Parathyroid adenoma (tissue), 2 donors: ENCODE measurements around the gene NRXN3.

Source experiments
- H2AFZ ChIP-seq: fragments of 300-600 bp; sonication (generic); one replicate; pipeline ENCODE4 v1.7.0; 2017; ENCODE audit warnings: antibody characterized with exemption, mild to moderate bottlenecking
- H3K27ac ChIP-seq: fragments of 300-600 bp; sonication (generic); one replicate; pipeline ENCODE4 v1.7.0; 2017
- H3K27me3 ChIP-seq: fragments of 300-600 bp; sonication (generic); one replicate; pipeline ENCODE4 v1.7.0; 2017; ENCODE audit warnings: low read length; ENCODE audit not compliant: control insufficient read depth, insufficient read depth
- H3K36me3 ChIP-seq: fragments of 300-600 bp; sonication (generic); one replicate; pipeline ENCODE4 v1.7.0; 2017; ENCODE audit warnings: low read length; ENCODE audit not compliant: control insufficient read depth, insufficient read depth
- H3K4me1 ChIP-seq: fragments of 300-600 bp; sonication (generic); one replicate; pipeline ENCODE4 v1.7.0; 2017; ENCODE audit warnings: control low read depth
- H3K4me2 ChIP-seq: fragments of 300-600 bp; sonication (generic); one replicate; pipeline ENCODE4 v1.7.0; 2017; ENCODE audit warnings: low read length
- H3K4me3 ChIP-seq: fragments of 300-600 bp; sonication (generic); one replicate; pipeline ENCODE4 v1.7.0; 2017; ENCODE audit warnings: low read depth, low read length
- H3K79me2 ChIP-seq: fragments of 300-600 bp; sonication (generic); one replicate; pipeline ENCODE4 v1.7.0; 2017; ENCODE audit warnings: control low read depth
- H3K9ac ChIP-seq: fragments of 300-600 bp; sonication (generic); one replicate; pipeline ENCODE4 v1.7.0; 2017; ENCODE audit warnings: mild to moderate bottlenecking
- H3K9me3 ChIP-seq: fragments of 300-600 bp; sonication (generic); one replicate; pipeline ENCODE4 v1.7.0; 2017; ENCODE audit warnings: low read length; ENCODE audit not compliant: control insufficient read depth
- TF ChIP-seq, protein P1 (sequence below): fragments of 300-600 bp; sonication (generic); IDR thresholded peaks from one replicate; pipeline ENCODE4 v1.7.0; 2017; ENCODE audit warnings: antibody characterized with exemption, mild to moderate bottlenecking
- donor health status: primary hyperparathyroidism.

The NRXN3 gene

DNA sequence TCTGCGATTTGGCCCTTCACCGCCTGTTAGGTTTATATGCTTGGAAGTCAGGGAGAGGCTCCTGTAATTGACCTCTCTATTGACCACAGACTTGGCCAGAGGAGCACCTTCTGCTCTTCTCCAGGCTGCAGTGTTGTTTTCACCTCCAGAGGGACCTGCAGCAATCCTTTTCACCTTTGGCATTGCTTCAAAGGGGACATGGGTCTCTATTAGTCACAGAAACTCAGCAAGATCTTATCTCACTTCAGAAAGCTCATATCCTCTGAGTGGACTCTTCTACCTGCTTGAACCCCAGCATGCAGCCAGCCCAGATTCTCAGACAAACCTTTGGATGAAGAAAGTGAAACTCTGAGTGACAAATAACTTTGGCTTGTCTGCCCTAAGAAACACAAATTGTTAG is 339.3 kb downstream of the NRXN3 start:
- H3K4me1 ChIP-seq = no peaks in the 10 kb centered on the region
- no peak overlapping the region for H3K4me2 ChIP-seq
- no peaks in the 10 kb centered on the region for H3K36me3 ChIP-seq
- H3K79me2 ChIP-seq = no peaks in the 10 kb centered on the region
- H2AFZ ChIP-seq = no peak overlapping the region
- H3K9ac ChIP-seq = no peak overlapping the region
- no peaks in the 10 kb centered on the region for H3K9me3 ChIP-seq
- TF ChIP-seq, protein P1, sequence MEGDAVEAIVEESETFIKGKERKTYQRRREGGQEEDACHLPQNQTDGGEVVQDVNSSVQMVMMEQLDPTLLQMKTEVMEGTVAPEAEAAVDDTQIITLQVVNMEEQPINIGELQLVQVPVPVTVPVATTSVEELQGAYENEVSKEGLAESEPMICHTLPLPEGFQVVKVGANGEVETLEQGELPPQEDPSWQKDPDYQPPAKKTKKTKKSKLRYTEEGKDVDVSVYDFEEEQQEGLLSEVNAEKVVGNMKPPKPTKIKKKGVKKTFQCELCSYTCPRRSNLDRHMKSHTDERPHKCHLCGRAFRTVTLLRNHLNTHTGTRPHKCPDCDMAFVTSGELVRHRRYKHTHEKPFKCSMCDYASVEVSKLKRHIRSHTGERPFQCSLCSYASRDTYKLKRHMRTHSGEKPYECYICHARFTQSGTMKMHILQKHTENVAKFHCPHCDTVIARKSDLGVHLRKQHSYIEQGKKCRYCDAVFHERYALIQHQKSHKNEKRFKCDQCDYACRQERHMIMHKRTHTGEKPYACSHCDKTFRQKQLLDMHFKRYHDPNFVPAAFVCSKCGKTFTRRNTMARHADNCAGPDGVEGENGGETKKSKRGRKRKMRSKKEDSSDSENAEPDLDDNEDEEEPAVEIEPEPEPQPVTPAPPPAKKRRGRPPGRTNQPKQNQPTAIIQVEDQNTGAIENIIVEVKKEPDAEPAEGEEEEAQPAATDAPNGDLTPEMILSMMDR = no peak
- H3K27me3 ChIP-seq = no peaks in the 10 kb centered on the region
- H3K27ac ChIP-seq = no peak overlapping the region
- H3K4me3 ChIP-seq = no peak overlapping the region

GRCh38 chr14:78512021-78512420 is 341.8 kb downstream of the NRXN3 start:
- no peak overlapping the region for H3K9ac ChIP-seq
- H3K79me2 ChIP-seq = no peaks in the 10 kb centered on the region
- H3K27me3 ChIP-seq = no peaks in the 10 kb centered on the region
- H3K4me2 ChIP-seq = no peak overlapping the region
- no peaks in the 10 kb centered on the region for H3K4me1 ChIP-seq
- no peak overlapping the region for H2AFZ ChIP-seq
- H3K27ac ChIP-seq = no peak overlapping the region
- no peaks in the 10 kb centered on the region for H3K36me3 ChIP-seq
- no peaks in the 10 kb centered on the region for H3K9me3 ChIP-seq
- TF ChIP-seq, protein P1 = no peak
- H3K4me3 ChIP-seq = no peak overlapping the region

GRCh38 chr14:78519863-78520262 is 349.7 kb downstream of the NRXN3 start:
- Histone ChIP-seq H3K9ac (no peak overlapping the region), H2AFZ (no peak overlapping the region), H3K36me3 (no peaks in the 10 kb centered on the region), H3K4me3 (no peak overlapping the region), H3K9me3 (no peaks in the 10 kb centered on the region), H3K27ac (no peak overlapping the region), H3K79me2 (no peaks in the 10 kb centered on the region), H3K4me2 (no peak overlapping the region), H3K27me3 (no peaks in the 10 kb centered on the region), H3K4me1 (peaks cover 3% of the 10 kb centered on the region)
- TF ChIP-seq, protein P1 = no peak

GRCh38 chr14:78524196-78524595 is 354.0 kb downstream of the NRXN3 start:
- Histone ChIP-seq H3K4me2 (no peak overlapping the region), H2AFZ (no peak overlapping the region), H3K79me2 (no peaks in the 10 kb centered on the region), H3K9ac (no peak overlapping the region), H3K36me3 (no peaks in the 10 kb centered on the region), H3K9me3 (no peaks in the 10 kb centered on the region), H3K27ac (no peak overlapping the region), H3K4me3 (no peak overlapping the region), H3K4me1 (peaks cover 4% of the 10 kb centered on the region), H3K27me3 (no peaks in the 10 kb centered on the region)
- TF ChIP-seq, protein P1 = no peak

DNA sequence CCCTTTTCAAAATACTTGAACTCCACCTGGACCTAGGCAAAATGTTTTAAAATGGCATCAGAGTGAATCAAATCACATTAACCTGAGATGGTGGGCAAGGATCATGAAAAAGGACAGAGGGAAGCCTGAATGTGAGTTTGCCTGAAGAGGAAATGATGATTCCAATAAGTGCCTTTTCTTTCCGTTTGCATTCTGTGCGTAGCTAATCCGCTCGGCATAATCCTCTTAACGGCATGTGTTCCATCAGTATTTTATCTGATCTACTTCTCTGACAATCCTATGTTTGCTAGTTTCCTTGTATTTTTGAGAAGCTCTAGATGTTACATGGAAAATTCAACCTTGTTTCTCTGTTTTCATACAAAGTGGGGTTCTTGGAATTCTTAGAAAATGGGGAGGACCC is 354.6 kb downstream of the NRXN3 start:
- H3K4me3 ChIP-seq = no peak overlapping the region
- no peak overlapping the region for H3K4me2 ChIP-seq
- TF ChIP-seq, protein P1 = no peak
- no peaks in the 10 kb centered on the region for H3K79me2 ChIP-seq
- H2AFZ ChIP-seq = no peak overlapping the region
- no peaks in the 10 kb centered on the region for H3K27me3 ChIP-seq
- no peak overlapping the region for H3K9ac ChIP-seq
- H3K9me3 ChIP-seq = no peaks in the 10 kb centered on the region
- no peaks in the 10 kb centered on the region for H3K36me3 ChIP-seq
- no peak overlapping the region for H3K27ac ChIP-seq
- H3K4me1 ChIP-seq = peaks cover 4% of the 10 kb centered on the region
